ENCODE results near the gene ZP4.

Gene ZP4

GRCh38 chr1:237890822-237891221 is at the start of gene ZP4:
Gene ZP4 (minus strand): TSS chr1:237890922. CDS start chr1:237890635, 287 bp downstream.
- no peak within 1 kb of the TSS for H3K27ac ChIP-seq (ENCODE audit: low read length)
- no peaks in the 10 kb centered on the region for H3K36me3 ChIP-seq (ENCODE audit: control insufficient read depth, insufficient read depth, low read length)
- no peak within 1 kb of the TSS for H3K4me3 ChIP-seq (ENCODE audit: low read length)
- no peaks in the 10 kb centered on the region for H3K4me1 ChIP-seq (ENCODE audit: control insufficient read depth, insufficient read depth, low read length)
- DNase-seq (ENCODE audit: low read depth, low spot score): no peak
- no CpG with 5 or more reads among the region's 2 CpGs for WGBS (ENCODE audit: insufficient coverage, insufficient read length)
- H3K27me3 ChIP-seq (ENCODE audit: control insufficient read depth, insufficient read depth, low read length): no peaks in the 10 kb centered on the region
- no peaks in the 10 kb centered on the region for H3K9me3 ChIP-seq (ENCODE audit: control insufficient read depth, insufficient read depth, low read length)

- Histone ChIP-seq H3K27me3 (ENCODE audit: control insufficient read depth, insufficient read depth, low read length) (no peaks in the 10 kb centered on the region), H3K27ac (ENCODE audit: low read length) (no peak overlapping the region), H3K4me1 (ENCODE audit: control insufficient read depth, insufficient read depth, low read length) (no peaks in the 10 kb centered on the region), H3K9me3 (ENCODE audit: control insufficient read depth, insufficient read depth, low read length) (no peaks in the 10 kb centered on the region), H3K36me3 (ENCODE audit: control insufficient read depth, insufficient read depth, low read length) (no peaks in the 10 kb centered on the region), H3K4me3 (ENCODE audit: low read length) (no peak overlapping the region)
- DNase-seq (ENCODE audit: low read depth, low spot score): peak; percentile 57
- WGBS (ENCODE audit: insufficient coverage, insufficient read length): no CpG with 5 or more reads among the region's 8 CpGs
Observed at GRCh38 chr1:237938553-237938952, 47.8 kb upstream of the ZP4 start.

- no peak for DNase-seq (ENCODE audit: low read depth, low spot score)
- no CpG with 5 or more reads among the region's 5 CpGs for WGBS (ENCODE audit: insufficient coverage, insufficient read length)
- Histone ChIP-seq H3K27ac (ENCODE audit: low read length) (no peak overlapping the region), H3K27me3 (ENCODE audit: control insufficient read depth, insufficient read depth, low read length) (no peaks in the 10 kb centered on the region), H3K36me3 (ENCODE audit: control insufficient read depth, insufficient read depth, low read length) (no peaks in the 10 kb centered on the region), H3K4me3 (ENCODE audit: low read length) (no peak overlapping the region), H3K4me1 (ENCODE audit: control insufficient read depth, insufficient read depth, low read length) (no peaks in the 10 kb centered on the region), H3K9me3 (ENCODE audit: control insufficient read depth, insufficient read depth, low read length) (no peaks in the 10 kb centered on the region)
Observed at GRCh38 chr1:237938068-237938467, 47.3 kb upstream of the ZP4 start.

- no peak for DNase-seq (ENCODE audit: low read depth, low spot score)
- H3K9me3 ChIP-seq (ENCODE audit: control insufficient read depth, insufficient read depth, low read length): no peaks in the 10 kb centered on the region
Observed at GRCh38 chr1:237932816-237933215, 42.1 kb upstream of the ZP4 start.

GRCh38 chr1:237931581-237931980 is 40.9 kb upstream of the ZP4 start:
- H3K4me3 ChIP-seq (ENCODE audit: low read length): no peak overlapping the region
- WGBS (ENCODE audit: insufficient coverage, insufficient read length): no CpG with 5 or more reads among the region's 4 CpGs
- H3K27me3 ChIP-seq (ENCODE audit: control insufficient read depth, insufficient read depth, low read length): no peaks in the 10 kb centered on the region
- H3K4me1 ChIP-seq (ENCODE audit: control insufficient read depth, insufficient read depth, low read length): no peaks in the 10 kb centered on the region; the same call in 1 of the 2 replicates
- no peaks in the 10 kb centered on the region; the same call in 1 of the 2 replicates for H3K36me3 ChIP-seq (ENCODE audit: control insufficient read depth, insufficient read depth, low read length)
- DNase-seq (ENCODE audit: low read depth, low spot score): no peak
- H3K27ac ChIP-seq (ENCODE audit: low read length): no peak overlapping the region
- no peaks in the 10 kb centered on the region for H3K9me3 ChIP-seq (ENCODE audit: control insufficient read depth, insufficient read depth, low read length)

More at GRCh38 chr1:237932816-237933215, 42.1 kb upstream of the ZP4 start:
- Histone ChIP-seq H3K4me1 (ENCODE audit: control insufficient read depth, insufficient read depth, low read length) (no peaks in the 10 kb centered on the region), H3K36me3 (ENCODE audit: control insufficient read depth, insufficient read depth, low read length) (no peaks in the 10 kb centered on the region), H3K27me3 (ENCODE audit: control insufficient read depth, insufficient read depth, low read length) (no peaks in the 10 kb centered on the region), H3K27ac (ENCODE audit: low read length) (no peak overlapping the region), H3K4me3 (ENCODE audit: low read length) (no peak overlapping the region)
- WGBS (ENCODE audit: insufficient coverage, insufficient read length): no CpG with 5 or more reads among the region's 3 CpGs

GRCh38 chr1:237927198-237927597 is 36.5 kb upstream of the ZP4 start:
- Histone ChIP-seq H3K27me3 (ENCODE audit: control insufficient read depth, insufficient read depth, low read length) (no peaks in the 10 kb centered on the region), H3K9me3 (ENCODE audit: control insufficient read depth, insufficient read depth, low read length) (no peaks in the 10 kb centered on the region), H3K27ac (ENCODE audit: low read length) (no peak overlapping the region), H3K36me3 (ENCODE audit: control insufficient read depth, insufficient read depth, low read length) (no peaks in the 10 kb centered on the region; the same call in 1 of the 2 replicates), H3K4me1 (ENCODE audit: control insufficient read depth, insufficient read depth, low read length) (no peaks in the 10 kb centered on the region; the same call in 1 of the 2 replicates), H3K4me3 (ENCODE audit: low read length) (no peak overlapping the region)
- no peak for DNase-seq (ENCODE audit: low read depth, low spot score)
- WGBS (ENCODE audit: insufficient coverage, insufficient read length): no CpG with 5 or more reads among the region's 15 CpGs

GRCh38 chr1:237921306-237921705 is 30.6 kb upstream of the ZP4 start:
- Histone ChIP-seq H3K4me3 (ENCODE audit: low read length) (no peak overlapping the region), H3K27ac (ENCODE audit: low read length) (no peak overlapping the region), H3K36me3 (ENCODE audit: control insufficient read depth, insufficient read depth, low read length) (no peaks in the 10 kb centered on the region), H3K27me3 (ENCODE audit: control insufficient read depth, insufficient read depth, low read length) (no peaks in the 10 kb centered on the region), H3K4me1 (ENCODE audit: control insufficient read depth, insufficient read depth, low read length) (no peaks in the 10 kb centered on the region), H3K9me3 (ENCODE audit: control insufficient read depth, insufficient read depth, low read length) (no peaks in the 10 kb centered on the region)
- no peak for DNase-seq (ENCODE audit: low read depth, low spot score)

GRCh38 chr1:237913345-237913744 is 22.6 kb upstream of the ZP4 start:
- WGBS (ENCODE audit: insufficient coverage, insufficient read length): no CpG with 5 or more reads among the region's 2 CpGs
- no peak for DNase-seq (ENCODE audit: low read depth, low spot score)
- Histone ChIP-seq H3K36me3 (ENCODE audit: control insufficient read depth, insufficient read depth, low read length) (no peaks in the 10 kb centered on the region), H3K4me1 (ENCODE audit: control insufficient read depth, insufficient read depth, low read length) (no peaks in the 10 kb centered on the region), H3K9me3 (ENCODE audit: control insufficient read depth, insufficient read depth, low read length) (no peaks in the 10 kb centered on the region; the same call in 1 of the 2 replicates), H3K27me3 (ENCODE audit: control insufficient read depth, insufficient read depth, low read length) (no peaks in the 10 kb centered on the region), H3K27ac (ENCODE audit: low read length) (no peak overlapping the region), H3K4me3 (ENCODE audit: low read length) (no peak overlapping the region)

GRCh38 chr1:237911911-237912310 is 21.2 kb upstream of the ZP4 start:
- Histone ChIP-seq H3K4me1 (ENCODE audit: control insufficient read depth, insufficient read depth, low read length) (no peaks in the 10 kb centered on the region), H3K36me3 (ENCODE audit: control insufficient read depth, insufficient read depth, low read length) (no peaks in the 10 kb centered on the region), H3K4me3 (ENCODE audit: low read length) (no peak overlapping the region), H3K27ac (ENCODE audit: low read length) (no peak overlapping the region), H3K27me3 (ENCODE audit: control insufficient read depth, insufficient read depth, low read length) (no peaks in the 10 kb centered on the region), H3K9me3 (ENCODE audit: control insufficient read depth, insufficient read depth, low read length) (no peaks in the 10 kb centered on the region; the same call in 1 of the 2 replicates)
- DNase-seq (ENCODE audit: low read depth, low spot score): no peak

GRCh38 chr1:237910834-237911233 is 20.1 kb upstream of the ZP4 start:
- H3K36me3 ChIP-seq (ENCODE audit: control insufficient read depth, insufficient read depth, low read length): no peaks in the 10 kb centered on the region
- no peak overlapping the region for H3K4me3 ChIP-seq (ENCODE audit: low read length)
- DNase-seq (ENCODE audit: low read depth, low spot score): no peak
- H3K9me3 ChIP-seq (ENCODE audit: control insufficient read depth, insufficient read depth, low read length): no peaks in the 10 kb centered on the region; the same call in 1 of the 2 replicates
- H3K4me1 ChIP-seq (ENCODE audit: control insufficient read depth, insufficient read depth, low read length): no peaks in the 10 kb centered on the region
- H3K27ac ChIP-seq (ENCODE audit: low read length): no peak overlapping the region
- WGBS (ENCODE audit: insufficient coverage, insufficient read length): no CpG with 5 or more reads among the region's 2 CpGs
- no peaks in the 10 kb centered on the region for H3K27me3 ChIP-seq (ENCODE audit: control insufficient read depth, insufficient read depth, low read length)

- H3K27ac ChIP-seq (ENCODE audit: low read length): no peak overlapping the region
- no peaks in the 10 kb centered on the region for H3K27me3 ChIP-seq (ENCODE audit: control insufficient read depth, insufficient read depth, low read length)
- WGBS (ENCODE audit: insufficient coverage, insufficient read length): no CpG with 5 or more reads among the region's 2 CpGs
Observed at GRCh38 chr1:237903961-237904360, 13.2 kb upstream of the ZP4 start.

More at GRCh38 chr1:237903961-237904360, 13.2 kb upstream of the ZP4 start:
- H3K4me1 ChIP-seq (ENCODE audit: control insufficient read depth, insufficient read depth, low read length): no peaks in the 10 kb centered on the region
- no peak for DNase-seq (ENCODE audit: low read depth, low spot score)
- H3K9me3 ChIP-seq (ENCODE audit: control insufficient read depth, insufficient read depth, low read length): no peaks in the 10 kb centered on the region
- H3K36me3 ChIP-seq (ENCODE audit: control insufficient read depth, insufficient read depth, low read length): no peaks in the 10 kb centered on the region
- H3K4me3 ChIP-seq (ENCODE audit: low read length): no peak overlapping the region

All from iPS DF 6.9 (cell line).